AG04449 (cell line): Measurements from ENCODE around the gene RAPGEF5.

Experiments used
- CTCF ChIA-PET: fragments of 350-600 bp; formaldehyde crosslinking; extraction: SDS; loops from one replicate; lab custom pipeline; 2021; ENCODE audit warnings: antibody characterized with exemption; lab: Yijun Ruan, JAX
- POLR2A ChIA-PET: fragments of 400-600, 350-600 bp; formaldehyde crosslinking; extraction: SDS; loops from one replicate; lab custom pipeline; 2020; ENCODE audit warnings: antibody characterized with exemption, inconsistent platforms; lab: Yijun Ruan, JAX
- DNase-seq: peaks from one replicate; pipeline ENCODE4 v3.0.0-alpha.2; 2010; ENCODE audit warnings: low read depth, low spot score
- H3K4me3 ChIP-seq: 2 replicates; pipeline ENCODE4 v1.5.1; 2011; ENCODE audit warnings: low read depth, mild to moderate bottlenecking, control low read depth, low read length
- TF ChIP-seq, protein P1 (sequence below): IDR thresholded peaks from one replicate; pipeline ENCODE4 v1.5.1; 2011; ENCODE audit warnings: mild to moderate bottlenecking, moderate library complexity, low read length, control low read depth, inconsistent platforms; ENCODE audit not compliant: insufficient read depth; ENCODE audit errors: missing control alignments

Gene RAPGEF5

DNA sequence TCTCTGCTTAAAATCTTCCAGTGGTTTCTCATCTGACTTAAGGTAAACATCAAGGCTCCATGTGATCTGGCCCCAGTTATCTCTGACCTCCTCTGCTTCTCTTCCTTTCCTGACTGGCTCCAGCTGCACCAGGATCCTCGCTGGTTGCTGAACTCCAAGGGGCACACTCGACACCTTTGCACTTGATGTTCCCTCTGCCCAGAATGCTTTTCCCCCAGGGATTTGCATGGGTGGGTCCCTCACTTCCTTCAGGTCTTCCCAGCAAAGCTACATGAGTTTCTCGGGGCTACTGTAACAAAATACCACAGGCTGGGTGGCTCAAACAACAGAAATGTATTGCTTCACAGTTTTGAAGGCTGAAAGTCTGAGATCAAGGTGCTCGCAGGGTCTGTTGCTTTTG lies 245.3 kb downstream of the RAPGEF5 start:
- H3K4me3 ChIP-seq, result no peak overlapping the region
- DNase-seq, result no peak
- POLR2A ChIA-PET, result no interaction called here
- CTCF ChIA-PET, result interaction anchor here (1.3 to 15.4 kb wide), 25 partner anchors 8 to 389 kb away, joined by 3 to 232 read pairs (median 14); partner anchors contain the start of gene STEAP1B
- TF ChIP-seq, protein P1, sequence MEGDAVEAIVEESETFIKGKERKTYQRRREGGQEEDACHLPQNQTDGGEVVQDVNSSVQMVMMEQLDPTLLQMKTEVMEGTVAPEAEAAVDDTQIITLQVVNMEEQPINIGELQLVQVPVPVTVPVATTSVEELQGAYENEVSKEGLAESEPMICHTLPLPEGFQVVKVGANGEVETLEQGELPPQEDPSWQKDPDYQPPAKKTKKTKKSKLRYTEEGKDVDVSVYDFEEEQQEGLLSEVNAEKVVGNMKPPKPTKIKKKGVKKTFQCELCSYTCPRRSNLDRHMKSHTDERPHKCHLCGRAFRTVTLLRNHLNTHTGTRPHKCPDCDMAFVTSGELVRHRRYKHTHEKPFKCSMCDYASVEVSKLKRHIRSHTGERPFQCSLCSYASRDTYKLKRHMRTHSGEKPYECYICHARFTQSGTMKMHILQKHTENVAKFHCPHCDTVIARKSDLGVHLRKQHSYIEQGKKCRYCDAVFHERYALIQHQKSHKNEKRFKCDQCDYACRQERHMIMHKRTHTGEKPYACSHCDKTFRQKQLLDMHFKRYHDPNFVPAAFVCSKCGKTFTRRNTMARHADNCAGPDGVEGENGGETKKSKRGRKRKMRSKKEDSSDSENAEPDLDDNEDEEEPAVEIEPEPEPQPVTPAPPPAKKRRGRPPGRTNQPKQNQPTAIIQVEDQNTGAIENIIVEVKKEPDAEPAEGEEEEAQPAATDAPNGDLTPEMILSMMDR, result no peak

DNA sequence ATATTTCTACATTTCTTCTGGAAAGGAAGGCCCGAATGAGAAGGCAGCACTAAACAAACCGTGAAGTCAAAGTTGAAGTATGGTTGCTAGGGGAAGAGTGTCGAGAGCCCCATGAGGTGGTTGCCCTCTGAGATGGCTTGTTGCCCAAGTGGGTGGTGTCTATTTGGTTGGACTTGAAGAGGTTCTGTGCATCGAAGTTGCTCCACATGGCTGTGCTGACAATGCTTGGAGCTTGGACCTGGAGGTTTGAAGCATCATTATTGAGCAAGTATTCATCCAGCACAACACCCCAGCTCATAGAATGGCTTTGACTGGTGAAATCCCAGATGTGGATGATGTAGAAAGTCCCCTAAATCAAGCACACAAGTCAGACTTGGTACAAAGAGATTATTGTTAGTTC lies 246.1 kb downstream of the RAPGEF5 start:
- POLR2A ChIA-PET, result no interaction called here
- H3K4me3 ChIP-seq, result no peak overlapping the region
- TF ChIP-seq, protein P1, result no peak
- no peak for DNase-seq
- CTCF ChIA-PET, result interaction anchor here (0.7 to 15.4 kb wide), 34 partner anchors 9 to 390 kb away, joined by 3 to 232 read pairs (median 8); partner anchors contain the start of gene STEAP1B

DNA sequence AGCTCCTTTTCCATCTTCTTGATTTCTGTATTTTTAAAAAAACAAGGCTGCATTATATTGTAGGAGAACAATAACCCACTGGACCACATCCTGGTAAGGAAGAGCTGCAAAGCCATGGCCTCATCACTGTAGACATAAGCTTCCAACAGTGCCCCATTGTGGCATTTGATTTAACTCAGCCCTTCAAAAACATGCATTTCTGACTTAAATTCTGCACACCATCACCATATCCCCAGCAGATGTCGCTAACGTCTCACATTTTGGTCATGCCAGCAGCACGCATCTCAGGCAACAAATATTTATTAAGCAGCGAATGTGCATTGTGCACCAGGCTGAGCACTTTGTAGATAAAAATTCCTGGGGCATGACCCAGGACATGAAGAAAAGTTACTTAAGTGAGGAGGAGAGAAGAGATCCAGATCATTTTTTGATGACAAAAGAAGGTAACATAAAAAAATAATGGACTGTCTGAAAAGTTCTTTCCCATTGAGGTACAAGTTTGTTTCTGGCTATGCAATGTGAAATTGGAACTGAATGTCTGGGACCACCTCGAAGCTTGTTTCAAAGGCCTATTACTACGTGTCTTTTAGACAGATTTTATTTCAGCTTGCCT lies 246.6 kb downstream of the RAPGEF5 start:
- peak; percentile 49 for DNase-seq
- no peak overlapping the region for H3K4me3 ChIP-seq
- TF ChIP-seq, protein P1, result peak; percentile 78
- ChIA-PET POLR2A (no interaction called here), CTCF (interaction anchor here (0.6 to 15.4 kb wide), 62 partner anchors 8 to 956 kb away, joined by 3 to 232 read pairs (median 4); partner anchors contain the start of gene STEAP1B)

DNA sequence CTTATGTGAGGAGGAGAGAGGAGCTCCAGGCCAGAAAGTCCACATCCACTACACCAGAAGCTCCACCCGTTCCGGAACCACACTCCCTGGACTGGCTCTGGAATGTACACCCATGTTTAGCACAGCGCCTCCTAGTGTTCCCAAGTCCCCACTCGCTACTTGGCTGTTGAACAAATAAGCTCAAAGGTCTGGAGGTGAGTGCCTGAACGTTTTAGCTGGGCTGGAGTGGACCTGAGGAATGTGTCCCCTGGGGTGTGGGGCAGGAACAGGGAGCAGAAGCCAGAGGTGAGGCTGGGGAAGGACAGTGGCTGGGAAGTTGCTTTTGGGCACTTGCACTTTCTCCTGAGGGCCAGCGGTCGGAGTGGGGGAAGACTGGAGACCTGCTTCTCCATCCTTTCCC lies 247.2 kb downstream of the RAPGEF5 start:
- CTCF ChIA-PET, result interaction anchor here (0.6 to 15.4 kb wide), 53 partner anchors 8 to 956 kb away, joined by 3 to 232 read pairs (median 4); partner anchors contain the start of gene STEAP1B
- no peak overlapping the region for H3K4me3 ChIP-seq
- POLR2A ChIA-PET, result no interaction called here
- no peak for DNase-seq
- TF ChIP-seq, protein P1, result no peak

DNA sequence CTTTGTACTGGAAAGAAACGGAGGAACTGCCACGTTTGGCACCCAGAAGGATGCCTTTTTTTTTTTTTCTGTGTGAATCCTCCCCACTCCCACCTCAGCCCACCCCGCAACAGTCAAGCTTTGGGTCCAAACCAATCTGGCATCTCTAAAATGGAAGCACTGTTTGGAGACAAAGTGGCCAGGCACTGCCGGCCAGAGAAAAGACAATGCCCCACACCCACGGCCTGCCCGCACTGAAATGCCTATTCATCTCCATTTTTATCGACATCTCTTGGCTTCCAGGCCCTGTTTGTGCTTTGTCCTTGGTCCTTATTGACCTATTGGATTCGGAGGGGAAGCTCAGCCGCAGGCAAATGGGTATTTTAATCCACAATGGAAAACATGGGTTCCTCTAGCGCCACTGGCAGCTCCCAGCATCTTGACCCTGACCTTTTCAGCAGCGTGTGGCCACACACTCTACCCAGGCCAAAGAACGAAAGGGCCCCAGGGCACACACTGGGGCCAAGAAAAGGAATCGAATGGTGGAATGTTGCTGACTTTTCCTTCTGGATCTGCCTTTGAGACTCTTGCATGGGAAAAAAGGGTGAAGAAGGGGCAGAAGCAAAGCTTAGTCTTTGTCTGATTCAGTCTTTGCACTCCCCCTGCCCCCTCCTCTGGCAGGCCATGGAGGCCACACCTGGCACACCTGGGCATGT lies 248.7 kb downstream of the RAPGEF5 start:
- H3K4me3 ChIP-seq, result no peak overlapping the region
- CTCF ChIA-PET, result interaction anchor here (1.3 to 15.4 kb wide), 12 partner anchors 10 to 393 kb away, joined by 4 to 232 read pairs (median 42); partner anchors contain the start of gene STEAP1B
- no peak for DNase-seq
- POLR2A ChIA-PET, result no interaction called here
- TF ChIP-seq, protein P1, result no peak

DNA sequence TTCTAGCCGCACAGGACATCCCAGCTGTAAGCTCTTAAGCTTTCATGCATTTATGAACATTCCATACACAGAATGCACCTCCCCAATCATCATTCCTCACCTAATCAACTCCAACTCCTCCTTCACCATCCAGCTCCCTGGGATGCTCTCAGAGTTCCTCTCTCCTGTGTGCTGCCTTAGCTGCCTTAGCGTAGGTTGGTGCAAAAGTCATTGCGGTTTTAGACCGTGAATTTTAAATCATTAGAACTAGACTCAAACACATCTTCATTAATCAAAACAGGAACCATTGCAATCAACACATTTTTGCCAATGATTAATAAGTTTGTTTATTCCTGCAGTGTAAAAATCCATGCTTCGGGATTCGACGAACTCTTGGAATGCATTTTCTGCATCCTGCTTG lies 251.4 kb downstream of the RAPGEF5 start:
- H3K4me3 ChIP-seq, result no peak overlapping the region
- TF ChIP-seq, protein P1, result no peak
- POLR2A ChIA-PET, result no interaction called here
- DNase-seq, result no peak
- CTCF ChIA-PET, result interaction anchor here (1.1 to 18.3 kb wide), 9 partner anchors 7 to 395 kb away, joined by 3 to 232 read pairs (median 32); partner anchors contain the start of gene STEAP1B
